ENCODE results near the gene TXNRD2.
"Not testable (repeated sequence)": the region's sequence is repeated elsewhere in the genome, so short reads cannot be mapped to it uniquely, and the experiment has no call there.

TXNRD2 gene

DNA sequence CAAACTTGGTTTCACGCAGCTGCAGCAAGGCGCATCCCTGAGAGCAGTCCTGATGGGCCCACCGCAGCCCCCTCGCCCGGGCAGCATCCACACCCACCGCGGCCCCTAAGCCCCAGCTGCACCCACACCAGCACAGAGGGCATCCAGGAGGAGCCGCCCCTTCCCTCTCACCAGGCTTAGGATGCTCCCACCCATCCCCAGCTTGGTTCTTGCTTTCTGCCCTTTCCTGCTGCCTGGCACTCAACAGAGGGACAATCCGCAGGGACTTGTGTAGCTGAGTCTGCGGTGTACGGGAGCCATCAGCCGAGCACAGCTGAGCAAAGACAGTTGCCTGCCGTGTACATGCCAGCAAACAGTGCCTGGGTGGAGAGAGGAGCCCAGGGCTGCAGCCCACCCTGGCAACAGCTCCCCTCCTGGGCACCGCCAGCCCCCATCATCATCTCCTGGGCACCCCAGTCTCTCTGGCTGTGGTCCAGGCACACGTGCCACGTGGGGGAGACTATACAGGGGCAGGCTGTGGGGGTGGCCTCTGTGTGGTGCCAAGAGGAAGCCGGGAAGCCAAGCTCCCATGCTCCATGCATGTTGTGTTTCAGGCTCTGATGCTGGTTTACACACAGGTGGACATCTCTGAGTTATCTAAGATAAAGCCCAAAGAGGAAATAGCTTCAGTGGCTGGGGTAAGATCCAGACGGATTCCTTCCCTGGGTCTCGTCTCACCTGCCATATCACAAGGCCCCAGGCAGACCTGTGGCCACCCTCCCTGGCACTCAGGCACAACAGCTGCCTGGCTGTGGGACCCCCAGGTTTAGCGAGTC, 50.9 kb downstream of the TXNRD2 start:
- DNase-seq = no peak

DNA sequence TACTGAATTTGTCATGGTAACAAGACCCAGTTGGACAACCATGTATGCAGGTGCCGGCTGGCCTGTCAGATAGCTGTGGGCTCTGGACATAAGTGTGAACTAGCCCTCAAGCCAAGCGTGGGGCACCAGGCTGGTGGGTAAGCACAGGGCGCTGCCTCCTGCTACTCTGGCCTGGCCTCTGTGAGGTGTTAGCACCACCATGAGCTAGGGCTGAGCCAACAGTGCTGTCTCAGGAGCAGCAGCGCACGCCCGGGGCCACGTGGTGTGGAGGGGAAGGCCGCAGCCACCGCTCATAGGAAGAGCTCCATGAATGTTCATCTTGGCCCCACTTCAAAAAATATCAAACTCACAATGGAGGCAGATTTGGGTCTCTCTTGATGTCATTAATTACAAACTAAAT, 51.7 kb downstream of the TXNRD2 start:
- no peak for DNase-seq

DNA sequence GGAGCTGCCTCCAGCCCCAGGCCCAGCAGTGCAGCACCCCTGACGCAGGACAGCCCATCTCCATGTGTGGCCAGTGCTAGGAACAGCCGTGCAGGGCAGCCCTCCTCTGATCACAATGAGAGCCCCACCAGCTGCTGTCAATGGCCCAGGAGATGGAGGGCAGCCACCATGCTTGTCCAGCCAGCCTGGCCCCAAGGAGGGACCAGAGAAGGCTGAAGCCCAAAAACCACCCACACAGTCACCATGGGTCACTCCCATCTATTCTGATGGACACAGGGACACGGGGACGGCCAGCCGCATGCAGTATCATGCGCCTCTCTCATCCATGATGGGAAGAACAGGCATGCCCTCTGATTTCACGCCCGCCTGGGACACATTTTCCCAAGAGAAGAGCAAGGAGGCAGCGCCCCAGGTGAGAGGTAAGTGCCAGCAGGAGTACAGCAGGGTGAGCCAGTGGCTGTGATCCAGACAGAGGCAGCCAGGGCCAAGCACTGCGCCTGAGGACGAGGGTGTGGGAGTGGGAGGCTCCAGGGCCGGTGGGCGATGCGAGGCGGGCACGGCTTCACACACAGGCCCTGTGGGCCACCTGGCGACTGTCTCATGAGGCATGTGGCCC, 53.4 kb downstream of the TXNRD2 start:
- DNase-seq = no peak

- no peak for DNase-seq
These were observed 54.2 kb downstream of the TXNRD2 start for GRCh38 chr22:19887256-19887985.

- peak in 1 of 56 donors; percentile 27 for DNase-seq
These were observed 54.9 kb downstream of the TXNRD2 start for GRCh38 chr22:19886605-19887255.

DNA sequence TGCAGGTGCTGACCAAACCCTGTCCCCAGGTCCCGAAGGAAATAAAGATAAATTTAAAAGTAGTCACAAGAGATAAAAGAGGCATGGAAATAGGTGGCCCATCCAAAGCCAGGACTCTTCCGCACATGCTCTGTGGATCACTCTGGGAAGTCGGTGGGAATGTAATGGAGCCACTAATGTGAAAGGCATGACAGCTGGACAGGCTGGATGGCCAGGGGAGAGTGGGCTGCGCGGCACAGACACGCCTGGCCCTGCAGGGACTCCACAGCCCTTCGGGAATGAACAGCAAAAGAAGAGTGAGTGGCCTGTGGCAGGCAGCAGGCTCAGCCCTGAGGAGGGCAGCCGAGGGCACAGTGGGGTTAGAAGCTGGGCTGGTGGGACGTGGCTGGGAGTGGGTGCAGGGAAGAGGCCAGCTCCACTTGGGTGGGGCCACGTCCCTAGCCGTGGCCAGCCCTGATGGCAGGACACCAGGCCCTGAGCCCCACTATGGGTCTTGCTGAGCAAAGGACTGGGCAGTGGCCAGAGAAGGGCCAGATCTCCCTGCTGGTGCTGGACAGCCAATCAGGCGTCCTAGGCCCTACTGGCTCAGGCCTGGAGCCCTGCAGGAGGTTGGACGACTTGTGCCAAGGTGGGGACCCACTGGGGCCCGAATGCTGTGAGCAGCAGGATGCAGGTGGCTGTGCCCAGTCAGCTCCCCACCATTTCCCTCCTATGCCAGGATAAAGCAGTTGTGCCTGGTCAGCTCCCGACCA, 55.6 kb downstream of the TXNRD2 start:
- no peak for DNase-seq

DNA sequence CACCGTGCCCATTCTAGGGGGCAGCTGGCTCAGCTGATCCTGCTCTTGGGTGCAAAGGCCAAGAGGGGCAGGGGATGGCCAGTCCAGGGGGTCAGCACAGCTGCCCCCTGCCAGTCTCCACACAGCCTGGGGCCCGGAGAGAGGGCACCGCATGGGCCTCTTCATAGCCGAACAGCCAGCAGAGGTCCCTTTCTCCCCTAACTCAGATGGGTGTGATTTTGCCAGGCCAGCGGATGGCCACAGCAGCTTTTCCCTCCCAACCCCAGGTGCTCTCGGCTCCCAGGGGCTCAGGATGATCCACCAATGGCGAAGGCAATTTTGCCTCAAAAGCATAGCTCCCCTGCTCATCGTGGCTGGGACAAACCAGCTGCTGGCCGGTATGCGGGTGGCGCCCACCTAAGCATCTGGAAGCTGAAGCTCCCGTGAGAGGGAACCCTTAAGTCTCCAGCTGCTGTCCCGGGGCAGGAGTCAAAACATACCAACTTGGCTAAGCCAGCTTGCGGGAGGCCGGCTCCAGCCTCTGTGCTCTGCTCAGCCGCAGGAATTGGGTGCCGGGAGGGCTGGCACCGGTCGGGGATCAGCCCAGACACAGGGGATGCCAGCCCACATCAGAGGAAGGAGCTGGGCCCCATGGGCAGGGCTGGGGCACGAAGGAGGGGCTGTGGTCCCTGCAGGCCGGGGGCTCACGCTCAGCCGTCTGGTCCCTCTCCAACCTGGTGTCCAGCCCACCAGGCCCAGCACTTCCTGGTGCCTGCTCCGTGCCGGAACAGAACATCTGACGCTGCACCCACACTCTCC, 56.5 kb downstream of the TXNRD2 start:
- DNase-seq = no peak

- DNase-seq = no peak
These were observed 57.3 kb downstream of the TXNRD2 start for GRCh38 chr22:19884161-19884953.

DNA sequence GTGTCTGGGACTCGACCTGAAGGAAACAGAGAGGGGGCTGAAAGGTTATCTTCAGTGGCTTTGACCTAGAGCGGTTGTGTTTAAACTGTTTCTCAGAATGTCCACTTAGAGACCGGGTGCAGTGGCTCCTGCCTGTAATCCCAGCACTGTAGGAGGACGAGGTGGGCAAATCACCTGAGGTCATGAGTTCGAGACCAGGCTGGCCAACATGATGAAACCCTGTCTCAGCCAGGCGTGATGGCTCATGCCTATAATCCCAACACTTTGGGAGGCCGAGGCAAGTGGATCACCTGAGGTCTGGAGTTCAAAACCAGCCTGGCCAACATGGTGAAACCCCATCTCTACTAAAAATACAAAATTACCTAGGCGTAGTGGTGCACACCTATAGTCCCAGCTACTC, 58.2 kb downstream of the TXNRD2 start:
- DNase-seq = not testable (repeated sequence)

DNA sequence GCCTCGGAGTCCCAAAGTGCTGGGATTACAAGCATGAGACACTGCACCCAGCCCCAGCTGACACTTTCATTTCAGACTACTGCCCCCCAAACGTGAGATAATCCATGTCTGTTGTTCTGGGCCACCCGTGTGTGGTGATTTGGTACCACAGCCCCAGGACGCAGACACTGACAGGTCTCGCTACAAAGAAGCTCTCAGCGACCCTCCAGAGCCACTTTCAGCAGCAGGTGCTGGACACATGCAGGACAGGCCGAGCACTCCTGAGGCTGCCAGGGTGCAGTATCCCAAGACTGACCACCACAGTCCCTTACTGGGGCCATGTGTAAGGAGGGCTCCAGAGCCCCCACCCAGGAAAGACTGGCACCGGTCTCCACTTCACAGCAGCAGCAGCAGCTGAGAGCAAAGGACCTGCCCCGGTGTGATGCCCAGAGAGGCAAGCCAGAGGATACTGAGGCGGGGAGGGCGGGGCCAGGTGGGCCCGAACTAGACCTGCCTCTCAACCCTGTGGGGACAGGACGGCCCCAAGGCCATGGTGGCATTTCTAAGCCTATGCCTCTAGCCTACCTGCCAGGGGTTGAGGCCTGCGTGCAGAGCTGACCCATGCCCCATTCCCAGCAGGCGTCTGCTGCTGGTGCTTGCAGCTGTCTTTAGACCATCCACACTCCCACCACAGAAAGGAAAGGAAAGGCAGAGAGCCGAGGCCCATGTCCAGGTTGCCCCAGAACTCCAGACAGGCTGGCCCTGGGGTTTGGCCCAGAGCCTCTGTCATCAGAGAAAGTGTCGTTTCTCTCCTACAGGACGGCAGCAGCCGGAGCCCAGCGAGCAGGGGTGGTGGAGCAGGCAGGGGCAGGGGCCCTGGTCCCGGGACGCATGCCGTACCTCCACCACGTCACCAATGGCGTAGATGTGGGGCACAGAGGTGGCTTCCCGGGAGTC, 58.9 kb downstream of the TXNRD2 start:
- no peak for DNase-seq

- no peak for DNase-seq
These were observed 60.6 kb downstream of the TXNRD2 start for GRCh38 chr22:19880786-19881569.

- no peak for DNase-seq
These were observed 61.4 kb downstream of the TXNRD2 start for GRCh38 chr22:19879992-19880785.

- DNase-seq = no peak
These were observed 62.0 kb downstream of the TXNRD2 start for GRCh38 chr22:19879643-19879991.

- DNase-seq = no peak
These were observed 62.4 kb downstream of the TXNRD2 start for GRCh38 chr22:19879246-19879570.

DNA sequence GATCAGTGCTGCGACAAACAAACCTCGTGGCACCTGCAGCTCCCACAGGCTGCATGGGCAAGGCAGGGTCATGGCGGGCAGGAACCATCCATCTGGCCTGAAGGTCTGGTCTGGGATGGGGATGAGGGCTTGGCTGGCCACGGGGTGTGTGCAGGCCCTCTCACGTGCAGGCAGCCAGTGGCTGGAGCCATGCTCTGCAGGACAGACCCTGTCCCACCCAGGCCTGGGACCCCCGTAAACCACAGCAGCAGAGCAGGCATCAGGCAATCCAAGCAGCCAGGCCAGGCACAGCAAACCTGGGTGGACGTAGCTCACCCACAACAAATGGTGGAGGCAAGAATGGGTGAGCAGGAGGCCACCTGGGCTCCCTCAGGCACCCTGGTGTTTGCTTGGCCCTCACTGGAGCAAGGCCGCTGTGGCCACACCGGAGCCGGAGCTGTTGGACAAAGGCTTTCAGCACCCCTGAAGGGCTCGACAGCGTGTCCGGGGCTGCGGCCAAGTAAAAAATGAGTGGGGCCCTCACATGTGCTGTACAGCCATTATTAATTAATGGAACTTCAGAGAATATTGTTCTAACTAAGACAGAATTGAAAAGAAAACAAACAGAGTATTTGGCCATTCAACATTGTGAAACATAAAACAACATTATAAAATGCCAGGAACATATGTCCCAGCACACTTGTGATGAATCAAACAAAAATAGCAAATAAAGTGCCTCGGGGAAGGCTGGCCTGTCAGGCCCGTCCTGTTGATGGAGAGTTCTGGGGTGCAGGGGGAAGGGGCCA, 63.0 kb downstream of the TXNRD2 start:
- no peak for DNase-seq

Data from amygdala (tissue), 56 donors.